Smooth muscle cell of the brain vasculature (primary cell): ENCODE data around the gene CCDC90B.

Source experiments
- DNase-seq: peaks from one replicate; pipeline ENCODE4 v3.0.0-alpha.2; 2012; ENCODE audit warnings: low read depth, low spot score

The CCDC90B gene

DNA sequence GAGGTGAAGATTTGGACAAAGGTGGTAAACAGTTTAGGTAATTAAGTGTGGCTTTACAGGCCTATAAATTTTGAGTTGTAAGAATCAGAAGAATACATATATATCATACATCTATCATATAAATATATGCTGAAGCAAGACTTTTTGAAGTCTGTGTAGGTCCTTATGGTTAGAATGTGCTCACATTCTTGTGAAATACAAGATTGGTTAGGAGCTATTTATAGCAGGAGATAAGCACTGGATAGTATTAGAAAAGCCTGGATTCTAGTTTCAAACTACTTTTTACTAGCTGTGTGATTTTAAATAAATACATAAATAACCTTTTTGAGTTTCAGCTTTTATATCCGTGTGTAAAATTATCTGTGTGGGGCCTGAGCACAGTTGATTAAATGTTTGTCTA lies 50.3 kb downstream of the CCDC90B start:
- DNase-seq, result no peak

DNA sequence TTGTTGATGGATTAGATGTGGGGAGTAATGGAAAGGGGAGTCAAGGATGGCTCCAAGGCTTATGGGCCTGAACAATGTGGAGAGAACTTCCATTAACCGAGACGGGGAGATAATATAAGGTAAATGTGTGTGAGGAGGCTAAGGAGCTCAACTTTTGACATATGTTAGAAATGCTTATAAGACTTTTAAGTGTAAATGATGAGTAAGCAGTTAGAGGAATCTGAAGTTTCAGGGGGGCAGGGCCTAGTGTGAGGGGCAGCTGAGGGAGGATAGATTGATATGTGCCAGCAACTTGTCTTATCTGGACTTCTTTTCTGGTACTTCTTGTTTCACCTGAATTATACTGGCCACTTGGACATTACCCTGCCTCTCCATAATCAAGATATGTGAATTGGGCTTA lies 62.7 kb downstream of the CCDC90B start:
- no peak for DNase-seq

DNA sequence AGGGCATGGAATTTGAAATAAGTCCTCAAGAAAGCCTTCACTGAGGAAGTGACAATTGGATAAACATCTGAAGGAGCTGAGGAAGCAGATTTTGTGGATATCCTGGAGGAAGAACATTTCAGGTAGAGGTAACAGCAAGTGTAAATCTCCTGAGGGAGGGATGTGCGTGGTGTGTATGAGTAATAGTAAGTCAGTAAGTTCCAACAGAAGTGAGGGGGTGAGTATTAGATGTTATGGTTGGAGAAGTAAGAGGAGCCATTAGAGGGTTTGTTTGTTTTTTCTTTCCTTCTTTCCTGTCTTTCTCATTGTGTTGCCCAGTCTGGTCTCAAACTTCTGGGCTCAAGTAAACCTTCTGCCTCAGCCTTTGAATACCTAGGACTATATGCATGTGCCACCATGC lies 63.7 kb downstream of the CCDC90B start:
- no peak for DNase-seq

DNA sequence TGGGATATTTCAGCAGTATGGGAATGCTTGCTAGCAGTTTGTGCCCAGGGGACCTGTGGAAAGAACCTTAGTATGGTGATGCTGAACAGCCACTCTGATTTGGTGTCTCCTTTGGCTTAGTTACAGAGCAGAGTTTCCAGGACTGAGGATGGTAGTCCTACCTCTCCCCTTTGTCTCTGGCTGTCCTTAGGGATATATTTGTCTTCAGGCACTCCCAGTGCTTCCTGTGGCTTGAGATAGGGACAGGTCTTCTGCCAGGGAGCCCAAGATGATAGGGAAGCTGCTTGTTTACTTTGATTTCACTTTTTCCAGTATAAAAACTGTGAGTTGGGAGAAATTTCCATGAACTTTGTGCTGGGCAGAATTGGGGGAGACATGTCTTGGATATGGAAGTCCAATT lies 64.5 kb downstream of the CCDC90B start:
- no peak for DNase-seq

DNA sequence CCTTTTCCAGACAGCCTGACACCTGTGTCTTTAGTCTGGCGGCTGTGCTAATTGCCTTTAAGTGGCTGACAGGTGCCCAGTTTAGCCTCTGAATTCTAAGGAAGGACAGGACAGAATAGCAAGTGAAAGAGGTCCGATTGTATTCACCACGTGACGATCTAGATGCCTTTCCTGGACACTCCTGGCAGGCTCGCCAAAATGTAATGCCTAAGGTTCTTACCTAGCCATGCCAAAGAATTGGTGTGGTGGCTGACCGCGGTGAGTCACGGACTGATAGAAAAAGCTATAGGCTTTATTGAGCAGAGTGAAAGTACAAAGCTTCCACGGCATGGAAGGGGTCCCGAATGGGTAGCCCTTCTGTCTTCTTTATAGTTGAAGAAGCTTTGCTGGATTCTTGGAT lies 65.9 kb downstream of the CCDC90B start:
- DNase-seq, result no peak

DNA sequence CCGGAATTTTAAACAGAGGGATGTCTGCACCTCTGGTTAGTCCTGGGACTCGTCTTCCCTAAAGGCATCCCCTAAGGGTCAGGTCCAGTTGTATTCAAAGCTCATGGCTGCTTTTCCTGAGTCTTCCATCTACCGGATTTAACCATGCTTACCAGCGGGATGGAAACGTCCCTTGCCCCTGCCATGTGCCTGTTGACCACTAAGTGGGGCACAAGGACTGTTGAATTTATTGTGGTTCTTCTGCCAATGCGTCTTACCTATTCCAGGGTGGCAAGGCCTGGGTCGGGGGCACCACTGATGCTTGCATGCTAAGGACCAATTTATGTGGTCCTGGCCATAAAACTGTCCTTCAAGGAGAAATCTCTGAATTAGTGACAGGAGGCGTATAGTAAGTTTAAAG lies 67.1 kb downstream of the CCDC90B start:
- DNase-seq, result no peak
